HEK293T (cell line): Measurements from ENCODE around the gene AHR.

Experiments used
- CTCF ChIA-PET: fragments of 350-600 bp; formaldehyde crosslinking; extraction: SDS; loops from one replicate; lab custom pipeline; 2021; ENCODE audit warnings: antibody characterized with exemption, inconsistent platforms; lab: Yijun Ruan, JAX
- POLR2A ChIA-PET: fragments of 350-600 bp; formaldehyde crosslinking; extraction: SDS; loops from one replicate; lab custom pipeline; 2020; ENCODE audit warnings: antibody characterized with exemption, inconsistent platforms; lab: Yijun Ruan, JAX
- DNase-seq: peaks from one replicate; pipeline ENCODE4 v3.0.0; 2012; ENCODE audit warnings: mixed read lengths; ENCODE audit errors: extremely low spot score
- ARNT ChIP-seq: fragments of 450-650 bp; IDR thresholded peaks from 2 replicates; pipeline ENCODE4 v1.6.1; 2017; ENCODE audit warnings: mild to moderate bottlenecking
- BHLHE40 ChIP-seq: fragments of 450-650 bp; IDR thresholded peaks from 2 replicates; pipeline ENCODE4 v1.6.1; 2016; ENCODE audit warnings: mild to moderate bottlenecking, moderate library complexity, borderline replicate concordance
- CTBP1 ChIP-seq: fragments of 450-650 bp; IDR thresholded peaks from 2 replicates; pipeline ENCODE4 v1.6.1; 2016; ENCODE audit warnings: borderline replicate concordance
- ELF4 ChIP-seq: fragments of 450-650 bp; IDR thresholded peaks from 2 replicates; pipeline ENCODE4 v1.6.1; 2017; ENCODE audit warnings: antibody characterized with exemption
- FOXA1 ChIP-seq: fragments of 450-650 bp; IDR thresholded peaks from 2 replicates; pipeline ENCODE4 v1.6.1; 2016; ENCODE audit warnings: mild to moderate bottlenecking
- FOXK2 ChIP-seq: fragments of 450-650 bp; IDR thresholded peaks from 2 replicates; pipeline ENCODE4 v1.6.1; 2016; ENCODE audit warnings: mild to moderate bottlenecking
- FOXM1 ChIP-seq: fragments of 450-650 bp; IDR thresholded peaks from 2 replicates; pipeline ENCODE4 v1.6.1; 2017; ENCODE audit warnings: mild to moderate bottlenecking, borderline replicate concordance
- HDGF ChIP-seq: fragments of 450-650 bp; IDR thresholded peaks from 2 replicates; pipeline ENCODE4 v1.6.1; 2017; ENCODE audit warnings: antibody characterized with exemption, borderline replicate concordance
- L3MBTL2 ChIP-seq: fragments of 450-650 bp; conservative IDR thresholded peaks from 2 replicates; pipeline ENCODE4 v1.6.1; 2016; ENCODE audit warnings: mild to moderate bottlenecking
- LEF1 ChIP-seq: fragments of 450-650 bp; IDR thresholded peaks from 2 replicates; pipeline ENCODE4 v1.6.1; 2017; ENCODE audit warnings: mild to moderate bottlenecking, borderline replicate concordance
- NFRKB ChIP-seq: fragments of 450-650 bp; IDR thresholded peaks from 2 replicates; pipeline ENCODE4 v1.6.1; 2016; ENCODE audit warnings: mild to moderate bottlenecking, moderate library complexity
- PKNOX1 ChIP-seq: fragments of 450-650 bp; IDR thresholded peaks from 2 replicates; pipeline ENCODE4 v1.6.1; 2016
- SP1 ChIP-seq: fragments of 450-650 bp; IDR thresholded peaks from 2 replicates; pipeline ENCODE4 v1.6.1; 2017
- SUZ12 ChIP-seq: fragments of 450-650 bp; IDR thresholded peaks from 2 replicates; pipeline ENCODE4 v1.6.1; 2016; ENCODE audit warnings: mild to moderate bottlenecking
- TARDBP ChIP-seq: fragments of 450-650 bp; IDR thresholded peaks from 2 replicates; pipeline ENCODE4 v1.6.1; 2016
- ZNF384 ChIP-seq: fragments of 450-650 bp; IDR thresholded peaks from 2 replicates; pipeline ENCODE4 v1.6.1; 2016

The AHR gene

DNA sequence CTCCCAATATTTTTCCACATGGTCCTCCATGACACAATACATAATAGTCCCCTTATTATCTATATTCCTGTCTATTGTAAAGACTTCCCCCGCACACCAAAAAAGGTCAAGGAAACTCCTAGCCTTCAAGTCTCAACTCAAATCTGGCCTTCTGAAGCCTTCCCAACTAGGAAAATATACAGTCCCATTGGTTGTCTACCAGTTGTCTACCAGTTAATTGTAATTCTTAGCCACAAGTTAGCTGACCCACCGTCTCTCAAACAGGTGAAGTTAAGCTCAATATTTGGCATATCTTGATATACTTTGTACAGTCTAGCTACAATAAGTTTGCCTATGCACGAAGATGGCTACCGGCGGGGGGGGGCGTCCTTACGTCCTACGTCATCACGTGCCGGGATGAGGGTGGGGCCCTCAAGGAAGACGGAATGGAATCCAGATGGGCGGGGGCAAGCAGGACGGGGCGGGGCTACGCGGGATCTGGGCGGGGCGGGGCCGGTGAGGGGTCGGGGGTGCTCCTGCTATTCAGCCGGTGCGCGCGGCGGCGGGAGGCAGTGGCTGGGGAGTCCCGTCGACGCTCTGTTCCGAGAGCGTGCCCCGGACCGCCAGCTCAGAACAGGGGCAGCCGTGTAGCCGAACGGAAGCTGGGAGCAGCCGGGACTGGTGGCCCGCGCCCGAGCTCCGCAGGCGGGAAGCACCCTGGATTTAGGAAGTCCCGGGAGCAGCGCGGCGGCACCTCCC lies at the start of gene AHR:
AHR (plus strand) TSS at position 551 of the 738 bp plus-strand sequence. CDS start 613 bp downstream, outside the sequence.
- ChIA-PET POLR2A (interaction anchor here (1.0 kb wide), 2 partner anchors 309 to 717 kb away, joined by 3 read pairs; no protein-coding TSS in a partner anchor), CTCF (interaction anchor here (0.6 kb wide), 1 partner anchor 413 kb away, joined by 3 read pairs; no protein-coding TSS in a partner anchor)
- TF ChIP-seq L3MBTL2 (peak; percentile 65), NFRKB (peak; percentile 59; the same call in 1 of the 2 replicates), HDGF (no peak)
- peak; percentile 88 for DNase-seq

- DNase-seq: no peak
- POLR2A ChIA-PET: no interaction called here
- CTCF ChIA-PET: no interaction called here
- TF ChIP-seq CTBP1 (no peak), HDGF (no peak), BHLHE40 (no peak), ZNF384 (no peak), NFRKB (no peak), L3MBTL2 (no peak), ELF4 (no peak), TARDBP (no peak), LEF1 (no peak), SUZ12 (no peak), FOXM1 (no peak), FOXA1 (no peak), FOXK2 (no peak), ARNT (no peak), PKNOX1 (no peak), SP1 (no peak)
Observed at GRCh38 chr7:17253885-17254284, 44.6 kb upstream of the AHR start.

- TF ChIP-seq NFRKB: no peak
- no peak for TF ChIP-seq HDGF
- no peak for TF ChIP-seq SP1
- no peak for TF ChIP-seq BHLHE40
- TF ChIP-seq PKNOX1: no peak
- TF ChIP-seq LEF1: no peak
- TF ChIP-seq L3MBTL2: no peak
- TF ChIP-seq FOXA1: no peak
- no peak for TF ChIP-seq CTBP1
- TF ChIP-seq FOXK2: no peak
- no peak for TF ChIP-seq FOXM1
- TF ChIP-seq ELF4: no peak
- TF ChIP-seq TARDBP: no peak
- no peak for DNase-seq
- POLR2A ChIA-PET: no interaction called here
- CTCF ChIA-PET: no interaction called here
Observed at GRCh38 chr7:17255926-17256325, 42.5 kb upstream of the AHR start.

- no peak for DNase-seq
- ChIA-PET POLR2A (no interaction called here), CTCF (no interaction called here)
- TF ChIP-seq FOXM1 (no peak), NFRKB (no peak), ELF4 (no peak), LEF1 (no peak), TARDBP (no peak), CTBP1 (no peak), L3MBTL2 (no peak), ZNF384 (no peak), FOXA1 (no peak), PKNOX1 (no peak), SP1 (no peak), FOXK2 (no peak), BHLHE40 (no peak)
Observed at GRCh38 chr7:17256375-17256774, 42.1 kb upstream of the AHR start.

GRCh38 chr7:17266565-17266964 lies 31.9 kb upstream of the AHR start:
- CTCF ChIA-PET: no interaction called here
- DNase-seq: no peak
- POLR2A ChIA-PET: no interaction called here
- no peak for TF ChIP-seq SUZ12
- TF ChIP-seq FOXA1: no peak
- TF ChIP-seq FOXK2: no peak
- no peak for TF ChIP-seq FOXM1
- TF ChIP-seq ELF4: no peak
- no peak for TF ChIP-seq ARNT
- TF ChIP-seq PKNOX1: no peak
- no peak for TF ChIP-seq ZNF384
- TF ChIP-seq CTBP1: no peak
- TF ChIP-seq L3MBTL2: no peak
- no peak for TF ChIP-seq HDGF
- TF ChIP-seq NFRKB: no peak
- TF ChIP-seq SP1: no peak
- TF ChIP-seq LEF1: no peak
- TF ChIP-seq BHLHE40: no peak
- no peak for TF ChIP-seq TARDBP
